Hepatocyte (in vitro differentiated cells): ENCODE measurements around the gene PRKRA. TPM values are rescaled to one million over a fixed set of nuclear protein-coding genes. Genes with fewer than 3 reads are reported as not detected.

ENCODE experiments used
- DNase-seq: peaks from one replicate; pipeline ENCODE4 v3.0.0-alpha.2; 2016; ENCODE audit warnings: low spot score
- H2AFZ ChIP-seq: fragments of 200-600 bp; sonication (generic); 2 replicates; pipeline ENCODE4 v1.6.0; 2016; ENCODE audit warnings: antibody characterized with exemption, mild to moderate bottlenecking
- H3K27ac ChIP-seq: fragments of 200-600 bp; sonication (generic); 2 replicates; pipeline ENCODE4 v1.5.1; 2016; ENCODE audit warnings: mild to moderate bottlenecking
- H3K27me3 ChIP-seq: fragments of 200-600 bp; sonication (generic); 2 replicates; pipeline ENCODE4 v1.6.1; 2016
- H3K36me3 ChIP-seq: fragments of 200-600 bp; sonication (generic); replicated peaks from 2 replicates; pipeline ENCODE4 v1.5.1; 2016; ENCODE audit warnings: low read depth; ENCODE audit not compliant: insufficient read depth
- H3K4me1 ChIP-seq: fragments of 200-600 bp; sonication (generic); 2 replicates; pipeline ENCODE4 v1.5.1; 2016; ENCODE audit warnings: mild to moderate bottlenecking, moderate library complexity; ENCODE audit not compliant: insufficient read depth
- H3K4me2 ChIP-seq: fragments of 200-600 bp; sonication (generic); 2 replicates; pipeline ENCODE4 v1.6.0; 2016
- H3K4me3 ChIP-seq: fragments of 200-600 bp; sonication (generic); 2 replicates; pipeline ENCODE4 v1.5.1; 2016; ENCODE audit warnings: mild to moderate bottlenecking
- H3K79me2 ChIP-seq: fragments of 200-600 bp; sonication (generic); 2 replicates; pipeline ENCODE4 v1.6.0; 2017; ENCODE audit warnings: mild to moderate bottlenecking
- H3K9me2 ChIP-seq: fragments of 200-600 bp; sonication (generic); replicated peaks from 2 replicates; pipeline ENCODE4 v1.6.0; 2017; ENCODE audit warnings: mild to moderate bottlenecking; ENCODE audit not compliant: insufficient read depth
- H3K9me3 ChIP-seq: fragments of 200-600 bp; sonication (generic); 2 replicates; pipeline ENCODE4 v1.5.1; 2016; ENCODE audit warnings: low read depth, mild to moderate bottlenecking
- H4K20me1 ChIP-seq: fragments of 200-600 bp; sonication (generic); 2 replicates; pipeline ENCODE4 v1.6.0; 2016; ENCODE audit warnings: mild to moderate bottlenecking; ENCODE audit not compliant: insufficient read depth, poor library complexity, severe bottlenecking
- CTCF ChIP-seq: fragments of 200-600 bp; sonication (generic); IDR thresholded peaks from 2 replicates; pipeline ENCODE4 v1.5.1; 2016; ENCODE audit warnings: antibody characterized with exemption, mild to moderate bottlenecking; ENCODE audit not compliant: poor library complexity
- EZH2 ChIP-seq: fragments of 200-600 bp; sonication (generic); IDR thresholded peaks from 2 replicates; pipeline ENCODE4 v1.6.1; 2016; ENCODE audit warnings: antibody characterized with exemption, mild to moderate bottlenecking, borderline replicate concordance
- EZH2phosphoT487 ChIP-seq: fragments of 200-600 bp; sonication (generic); IDR thresholded peaks from one replicate; pipeline ENCODE4 v1.6.1; 2018; ENCODE audit warnings: antibody characterized with exemption, mild to moderate bottlenecking, low read depth, moderate library complexity; ENCODE audit not compliant: unreplicated experiment, severe bottlenecking
- WGBS: methylation state at CpG from one replicate; pipeline ENCODE4 v1.1.6; 2016; ENCODE audit warnings: low lambda C conversion rate; ENCODE audit errors: missing lambda C conversion rate; 5-methylcytosine and 5-hydroxymethylcytosine counted together
- polyA plus RNA-seq: library from polyadenylated mRNA; unstranded; fragments of >200 nt; fragmentation: Nextera tagmentation; extraction: Ambion mirVana; gene quantifications from 2 replicates; pipeline ENCODE4 v1.2.1, GENCODE V29; 2016
- total RNA-seq: library from RNA; depleted of rRNA; stranded (reverse); fragments of >200 nt; gene quantifications from 2 replicates; pipeline ENCODE4 v1.2.3, GENCODE V29; 2014

PRKRA gene
- total and polyA plus RNA-seq, 2 experiments from 2014 or later = 33.4 to 53.0 TPM

- H3K4me3 ChIP-seq = no peak overlapping the region
- H3K27ac ChIP-seq = no peak overlapping the region
- TF ChIP-seq EZH2 (no peak), EZH2phosphoT487 (no peak), CTCF (no peak)
- H3K79me2 ChIP-seq = peaks cover 85% of the 10 kb centered on the region
- H2AFZ ChIP-seq = no peak overlapping the region
- H3K4me1 ChIP-seq = peaks cover 31% of the 10 kb centered on the region
- H3K27me3 ChIP-seq = no peaks in the 10 kb centered on the region
- no peaks in the 10 kb centered on the region for H3K9me2 ChIP-seq
- H3K36me3 ChIP-seq = no peaks in the 10 kb centered on the region
- peaks cover 38% of the 10 kb centered on the region for H4K20me1 ChIP-seq
- H3K9me3 ChIP-seq = no peaks in the 10 kb centered on the region
- H3K4me2 ChIP-seq = no peak overlapping the region
- WGBS = 65% methylated on average over 6 of the region's 6 CpGs
- DNase-seq = peak; percentile 40
Observed at GRCh38 chr2:178484245-178485041, 33.5 kb upstream of the PRKRA start.

- WGBS = 83% methylated on average over 4 of the region's 4 CpGs
Observed at GRCh38 chr2:178482437-178482836, 31.5 kb upstream of the PRKRA start.

GRCh38 chr2:178480227-178481181 lies 29.5 kb upstream of the PRKRA start, which contains the start of gene PLEKHA3:
Gene PLEKHA3, plus strand, starts transcription at chr2:178480457. Its CDS starts 413 bp downstream, at chr2:178480870.
- WGBS = under 1% methylated on average over 62 of the region's 92 CpGs
- TF ChIP-seq CTCF = no peak
- TF ChIP-seq EZH2 = no peak
- TF ChIP-seq EZH2phosphoT487 = no peak
- Histone ChIP-seq H3K4me1 (peaks cover 34% of the 10 kb centered on the region), H4K20me1 (peaks cover 32% of the 10 kb centered on the region), H3K27ac (peak within 1 kb of the TSS; percentile 98), H3K4me3 (peak within 1 kb of the TSS; percentile 62), H3K27me3 (no peaks in the 10 kb centered on the region), H3K36me3 (no peaks in the 10 kb centered on the region), H3K9me2 (no peaks in the 10 kb centered on the region), H3K79me2 (peaks cover 70% of the 10 kb centered on the region), H3K9me3 (no peaks in the 10 kb centered on the region), H2AFZ (peak within 1 kb of the TSS; percentile 98), H3K4me2 (peak within 1 kb of the TSS; percentile 83)
- peak; percentile 98 for DNase-seq

More at GRCh38 chr2:178482437-178482836, 31.5 kb upstream of the PRKRA start:
- no peaks in the 10 kb centered on the region for H3K27me3 ChIP-seq
- H2AFZ ChIP-seq = no peak overlapping the region
- H3K27ac ChIP-seq = no peak overlapping the region
- H3K9me2 ChIP-seq = no peaks in the 10 kb centered on the region
- no peaks in the 10 kb centered on the region for H3K9me3 ChIP-seq
- no peaks in the 10 kb centered on the region for H3K36me3 ChIP-seq
- peaks cover 34% of the 10 kb centered on the region for H3K4me1 ChIP-seq
- H3K4me3 ChIP-seq = no peak overlapping the region
- peak overlapping the region; percentile 83 for H3K4me2 ChIP-seq
- peaks cover 70% of the 10 kb centered on the region for H3K79me2 ChIP-seq
- peaks cover 32% of the 10 kb centered on the region for H4K20me1 ChIP-seq
- TF ChIP-seq EZH2phosphoT487 (no peak), EZH2 (no peak), CTCF (no peak)
- peak; percentile 29 for DNase-seq
